WTC11 (cell line): Measurements from ENCODE around the gene PCNA.

Source experiments
- KAT7 ChIP-seq: sonication (generic); formaldehyde crosslinking; IDR thresholded peaks from 2 replicates; pipeline ENCODE4 v1.8.1; 2023; ENCODE audit warnings: missing genetic modification reagents, mild to moderate bottlenecking, borderline replicate concordance
- TF ChIP-seq, protein P1 (sequence below): fragments of 200-600 bp; IDR thresholded peaks from 2 replicates; pipeline ENCODE4 v1.8.0; 2022; ENCODE audit warnings: antibody characterized with exemption

GRCh38 chr20:5088688-5089087, 31.1 kb downstream of the PCNA start:
- TF ChIP-seq, protein P1, sequence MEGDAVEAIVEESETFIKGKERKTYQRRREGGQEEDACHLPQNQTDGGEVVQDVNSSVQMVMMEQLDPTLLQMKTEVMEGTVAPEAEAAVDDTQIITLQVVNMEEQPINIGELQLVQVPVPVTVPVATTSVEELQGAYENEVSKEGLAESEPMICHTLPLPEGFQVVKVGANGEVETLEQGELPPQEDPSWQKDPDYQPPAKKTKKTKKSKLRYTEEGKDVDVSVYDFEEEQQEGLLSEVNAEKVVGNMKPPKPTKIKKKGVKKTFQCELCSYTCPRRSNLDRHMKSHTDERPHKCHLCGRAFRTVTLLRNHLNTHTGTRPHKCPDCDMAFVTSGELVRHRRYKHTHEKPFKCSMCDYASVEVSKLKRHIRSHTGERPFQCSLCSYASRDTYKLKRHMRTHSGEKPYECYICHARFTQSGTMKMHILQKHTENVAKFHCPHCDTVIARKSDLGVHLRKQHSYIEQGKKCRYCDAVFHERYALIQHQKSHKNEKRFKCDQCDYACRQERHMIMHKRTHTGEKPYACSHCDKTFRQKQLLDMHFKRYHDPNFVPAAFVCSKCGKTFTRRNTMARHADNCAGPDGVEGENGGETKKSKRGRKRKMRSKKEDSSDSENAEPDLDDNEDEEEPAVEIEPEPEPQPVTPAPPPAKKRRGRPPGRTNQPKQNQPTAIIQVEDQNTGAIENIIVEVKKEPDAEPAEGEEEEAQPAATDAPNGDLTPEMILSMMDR = no peak
- no peak for TF ChIP-seq KAT7 (CRISPR knock-in tag)
